DMS114 treated with DMSO at 0.1 percent for 48 hours (cell line): ENCODE results near the gene HBM.
"Not testable (repeated sequence)": the region's sequence is repeated elsewhere in the genome, so short reads cannot be mapped to it uniquely, and the experiment has no call there.

Source experiments
- DNase-seq: peaks from one replicate; lab custom pipeline; 2025; ENCODE audit not compliant: unreplicated experiment; lab: John Stamatoyannopoulos, UW

Gene HBM

GRCh38 chr16:180681-181564, 15.1 kb downstream of the HBM start:
- peak; percentile 40 for DNase-seq

DNA sequence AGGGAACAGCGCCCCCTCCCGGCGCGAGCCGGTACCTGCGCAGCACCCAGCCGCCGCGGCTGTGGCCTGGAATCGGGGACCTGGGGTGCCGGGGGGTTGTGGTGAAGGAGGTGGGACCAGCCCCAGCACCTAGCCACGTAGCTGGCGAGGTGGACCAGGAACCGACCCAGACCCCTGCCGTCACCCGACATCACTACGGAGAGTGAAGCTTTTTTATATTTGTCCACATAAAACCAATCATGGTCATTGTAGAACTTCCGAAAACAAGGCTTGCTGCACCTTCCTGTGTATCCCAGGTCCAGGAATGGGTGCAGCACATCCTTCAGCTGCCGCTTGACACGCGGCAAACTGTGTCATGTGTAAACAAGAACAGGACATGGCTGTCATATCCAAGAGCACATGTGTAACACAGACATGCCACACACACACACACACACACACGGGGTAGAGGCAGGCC, 15.8 kb downstream of the HBM start:
- DNase-seq, result no peak

DNA sequence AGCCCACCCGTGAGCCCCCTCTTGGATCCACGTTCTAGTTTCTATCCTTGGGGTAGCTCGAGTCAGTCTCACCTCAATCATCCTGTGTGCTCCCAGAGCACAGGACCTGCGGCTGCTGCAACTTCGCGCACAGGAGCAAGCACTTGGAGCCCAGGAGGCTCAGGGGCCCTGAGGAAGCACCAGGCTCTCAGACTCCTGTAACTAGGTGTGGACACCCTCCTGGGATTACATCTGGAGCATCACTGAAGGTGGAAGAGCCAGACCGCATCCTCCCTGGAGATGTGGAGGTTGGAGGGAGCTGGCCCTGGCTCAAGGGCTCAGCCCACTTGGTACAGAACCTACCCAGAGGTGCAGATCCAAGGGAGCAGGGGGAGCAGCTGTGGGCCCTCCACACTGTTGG, 17.2 kb downstream of the HBM start:
- no peak for DNase-seq

DNA sequence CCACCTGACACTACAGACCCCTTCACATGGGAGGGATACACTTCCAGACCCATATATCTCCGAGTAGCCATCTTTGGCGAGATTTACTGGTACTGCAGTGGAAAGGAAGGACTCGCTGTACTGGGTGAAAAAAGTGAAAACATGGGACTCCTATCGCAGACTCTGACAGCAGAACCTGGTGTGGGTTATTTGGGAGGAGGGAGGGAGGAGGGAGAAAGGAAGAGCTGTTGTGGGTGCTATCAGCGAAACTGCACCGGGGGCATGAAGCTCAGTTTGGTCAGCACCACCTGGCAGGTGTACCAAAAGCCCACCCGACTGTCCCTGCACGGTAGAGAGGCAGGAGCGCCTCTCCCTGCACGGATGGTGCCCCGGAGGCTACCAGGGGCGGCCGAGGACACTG, 19.4 kb downstream of the HBM start:
- DNase-seq, result no peak

GRCh38 chr16:185691-186090, 19.9 kb downstream of the HBM start:
- no peak for DNase-seq

- no peak for DNase-seq
These were observed 21.6 kb downstream of the HBM start for GRCh38 chr16:187330-187729.

DNA sequence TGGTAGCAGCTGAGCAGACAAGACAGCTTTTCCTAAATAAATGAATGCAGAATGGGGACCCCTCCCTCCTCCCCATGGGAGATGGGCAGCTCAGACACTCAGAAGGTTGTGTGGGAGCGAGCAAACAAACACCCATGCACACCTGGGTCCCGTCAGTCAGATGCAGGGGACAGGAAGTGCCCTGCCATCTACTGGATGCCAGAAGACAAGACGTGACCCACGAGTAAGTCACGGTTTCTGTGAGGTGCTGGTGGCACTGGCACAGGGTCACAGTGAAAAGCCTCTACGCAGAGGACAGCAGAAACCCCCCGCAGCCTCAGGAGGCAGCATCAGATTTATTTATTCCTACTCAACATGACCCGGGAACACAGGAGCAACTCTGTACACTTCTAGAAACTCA, 22.9 kb downstream of the HBM start:
- no peak for DNase-seq

GRCh38 chr16:189604-190186, 23.9 kb downstream of the HBM start:
- no peak for DNase-seq

GRCh38 chr16:191831-192230, 26.1 kb downstream of the HBM start:
- no peak for DNase-seq

DNA sequence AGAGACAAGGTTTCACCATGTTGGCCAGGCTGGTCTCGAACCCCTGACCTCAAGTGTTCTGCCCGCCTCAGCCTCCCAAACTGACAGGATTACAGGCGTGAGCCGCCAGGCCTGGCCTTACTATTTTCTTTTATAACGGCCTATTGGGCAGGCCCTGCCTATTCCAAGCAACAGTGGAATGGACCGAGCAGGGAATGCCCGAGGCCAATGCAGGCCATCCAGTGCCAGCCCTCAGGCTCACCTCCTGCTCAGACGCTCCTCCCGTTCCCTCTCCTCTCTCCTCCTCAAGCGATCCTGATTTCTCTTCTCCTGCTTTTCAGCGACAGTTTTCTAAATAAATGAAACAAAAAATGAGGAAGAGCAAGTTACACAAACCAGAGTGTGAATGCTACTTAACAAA, 26.9 kb downstream of the HBM start:
- DNase-seq, result no peak

- DNase-seq, result no peak
These were observed 27.7 kb downstream of the HBM start for GRCh38 chr16:193441-193840.

- DNase-seq, result no peak
These were observed 28.7 kb downstream of the HBM start for GRCh38 chr16:194516-194915.

DNA sequence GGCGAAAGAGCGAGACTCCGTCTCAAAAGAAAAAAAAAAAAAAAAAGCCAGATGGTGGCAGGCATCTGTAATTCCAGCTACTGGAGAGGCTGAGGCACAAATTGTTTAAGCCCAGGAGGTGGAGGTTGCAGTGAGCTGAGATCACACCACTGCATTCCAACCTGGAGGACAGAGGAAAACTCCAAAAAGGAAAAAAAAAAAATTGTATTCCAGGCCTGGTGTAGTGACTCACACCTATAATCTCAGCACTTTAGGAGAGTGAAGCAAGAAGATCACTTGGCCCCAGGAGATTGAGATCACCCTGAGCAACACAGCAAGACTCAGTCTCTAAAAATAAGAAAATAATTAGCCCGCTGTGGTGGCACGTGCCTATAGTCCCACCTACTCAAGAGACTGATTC, 34.6 kb downstream of the HBM start:
- DNase-seq, result no peak

DNA sequence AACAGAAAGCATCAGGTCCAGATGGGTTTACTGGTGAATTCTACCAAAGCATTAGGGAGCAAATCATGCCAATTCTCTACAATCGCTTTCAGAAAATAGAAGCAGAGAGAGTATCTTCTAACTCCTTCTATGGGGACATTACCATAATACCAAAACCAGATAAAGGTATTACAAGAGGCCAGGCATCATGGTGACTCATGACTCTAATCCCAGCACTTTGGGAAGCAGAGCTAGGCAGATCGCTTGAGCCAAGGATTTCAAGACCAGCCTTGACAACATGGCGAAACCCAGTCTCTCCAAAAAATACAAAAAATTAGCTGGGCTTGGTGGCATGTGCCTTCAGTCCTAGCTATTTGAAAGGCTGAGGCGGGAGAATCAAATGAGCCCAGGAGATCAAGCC, 37.5 kb downstream of the HBM start:
- no peak for DNase-seq

DNA sequence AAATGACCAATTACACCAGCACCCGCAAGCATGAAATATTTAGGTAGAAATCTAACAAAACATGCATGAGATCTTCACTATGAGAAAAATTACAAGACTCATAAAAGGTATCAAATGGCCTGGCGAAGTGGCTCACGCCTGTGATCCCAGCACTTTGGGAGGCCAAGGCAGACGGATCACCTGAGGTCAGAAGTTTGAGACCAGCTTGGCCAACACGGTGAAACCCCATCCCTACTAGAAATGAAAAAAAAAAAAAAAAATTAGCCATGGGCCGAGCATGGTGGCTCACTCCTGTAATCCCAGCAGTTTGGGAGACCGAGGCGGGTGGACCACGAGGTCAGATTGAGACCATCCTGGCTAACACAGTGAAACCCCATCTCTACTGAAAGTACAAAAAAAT, 38.3 kb downstream of the HBM start:
- DNase-seq, result not testable (repeated sequence)

DNA sequence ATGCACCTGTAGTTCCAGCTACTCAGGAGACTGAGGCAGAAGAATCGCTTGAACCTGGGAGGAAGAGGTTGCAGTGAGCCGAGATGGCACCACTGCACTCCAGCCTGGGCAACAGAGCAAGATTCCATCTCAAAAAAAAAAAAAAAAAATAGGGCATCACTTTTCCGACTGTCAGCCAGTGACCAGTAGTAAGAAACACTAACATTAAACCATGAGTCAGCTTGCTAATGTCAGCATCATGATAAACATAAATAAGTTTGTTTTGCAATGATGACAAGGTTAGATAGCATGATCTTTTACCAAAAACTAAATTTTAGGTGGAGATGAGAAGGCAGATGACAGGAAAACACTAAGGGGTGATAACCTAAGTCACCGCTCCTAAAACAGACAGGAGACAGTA, 43.6 kb downstream of the HBM start:
- not testable (repeated sequence) for DNase-seq

- DNase-seq, result not testable (repeated sequence)
These were observed 45.9 kb downstream of the HBM start for GRCh38 chr16:211631-212180.

DNA sequence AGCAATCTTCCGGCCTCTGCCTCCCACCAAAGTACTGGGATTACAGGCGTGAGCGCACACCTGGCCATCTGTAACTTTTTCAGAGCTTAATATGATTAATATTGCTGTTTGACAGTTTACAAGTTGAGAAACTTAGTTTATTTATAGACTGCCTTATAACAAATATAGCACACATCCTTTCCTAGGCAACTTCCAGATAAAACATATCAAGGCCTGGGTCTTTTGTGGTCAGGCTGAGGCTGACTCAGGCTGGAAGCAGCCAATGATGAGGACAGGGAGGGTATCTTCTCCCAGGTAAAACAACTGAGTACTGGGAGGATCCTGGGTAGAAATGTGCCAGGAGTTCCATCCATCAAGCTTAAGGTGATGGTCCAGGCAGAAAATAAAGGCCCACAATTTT, 47.2 kb downstream of the HBM start:
- DNase-seq, result no peak
